HG03521 (cell line): ENCODE data around the gene CD8A.
A peak's percentile ranks its signal among the peaks of the same experiment; 100 is the strongest.

Experiments
- ATAC-seq: cut with Tn5 transposase; IDR thresholded peaks from one replicate; pipeline ENCODE4 v1.9.1; 2021; ENCODE audit warnings: mild to moderate bottlenecking, moderate library complexity; ENCODE audit not compliant: unreplicated experiment

The CD8A gene

DNA sequence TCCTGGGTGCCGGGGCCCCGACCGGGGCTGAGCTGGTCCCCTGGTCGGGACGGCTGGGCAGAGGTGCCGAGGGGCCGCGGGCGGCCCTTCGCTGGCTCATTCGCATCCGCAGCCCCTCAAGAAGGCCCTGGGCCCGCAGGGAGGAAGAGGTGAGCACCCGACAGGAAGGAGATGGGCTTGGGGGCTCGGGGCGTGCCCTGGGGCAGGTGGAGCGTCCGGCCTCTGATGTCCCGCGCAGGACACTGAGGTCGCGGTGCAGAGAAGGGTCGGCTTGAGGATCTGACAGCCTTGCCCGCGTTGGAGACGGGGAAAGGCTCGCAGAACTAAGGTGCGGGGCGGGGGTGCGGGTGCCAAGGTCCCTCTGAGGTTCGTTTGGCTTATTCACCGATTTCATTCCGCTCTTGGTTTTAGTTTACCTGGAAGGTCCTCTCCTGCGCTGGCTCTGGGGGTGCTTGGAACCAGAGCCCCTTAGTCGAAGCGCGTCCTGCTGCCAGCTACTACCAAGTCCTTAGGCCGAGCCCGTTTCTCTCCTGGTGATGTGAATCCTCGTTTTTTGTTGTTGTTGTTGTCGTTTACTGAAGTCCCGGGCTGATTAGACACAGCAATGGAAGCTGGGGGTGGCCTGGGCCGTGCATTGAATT lies 18.9 kb upstream of the CD8A start:
- ATAC-seq, result no peak

DNA sequence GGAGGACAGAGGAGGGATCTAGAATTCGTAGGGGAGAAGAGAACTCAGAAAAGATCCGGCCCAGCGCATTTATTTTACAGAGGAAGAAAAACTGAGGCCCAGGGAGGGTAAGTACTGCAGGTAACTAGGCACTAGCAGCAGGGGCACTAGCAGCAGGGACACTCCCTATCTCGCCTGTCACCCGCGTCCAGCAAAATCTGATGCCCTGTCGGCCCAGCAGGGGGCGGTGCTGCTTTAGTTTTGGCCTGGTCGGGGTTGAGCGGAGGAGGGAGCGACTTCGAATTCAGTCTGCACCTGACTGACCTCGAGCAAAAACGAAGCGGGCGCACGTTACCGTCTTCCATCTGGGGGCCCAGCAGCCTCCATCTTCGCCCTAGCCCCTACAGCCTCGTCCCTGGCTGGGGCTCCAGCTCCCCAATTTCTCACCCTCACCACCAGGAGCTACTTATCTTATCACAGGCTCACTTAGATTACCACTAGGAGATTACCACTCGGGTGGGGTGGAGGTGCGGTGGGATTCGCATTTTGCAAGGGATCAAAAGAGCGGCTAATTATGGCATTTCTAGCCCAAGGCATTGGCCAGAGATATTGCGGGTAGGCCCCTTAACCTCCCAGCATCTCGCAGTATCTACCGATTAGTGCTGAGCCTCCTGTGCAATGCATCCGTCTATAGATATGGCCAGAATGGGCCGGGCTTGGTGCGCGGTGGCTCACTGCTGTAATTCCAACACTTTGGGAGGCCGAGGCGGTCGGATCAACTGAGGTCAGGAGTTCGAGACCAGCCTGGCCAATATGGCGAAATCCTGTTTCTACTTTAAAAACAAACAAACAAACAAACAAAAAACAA lies 17.8 kb upstream of the CD8A start:
- peak; percentile 85 for ATAC-seq

DNA sequence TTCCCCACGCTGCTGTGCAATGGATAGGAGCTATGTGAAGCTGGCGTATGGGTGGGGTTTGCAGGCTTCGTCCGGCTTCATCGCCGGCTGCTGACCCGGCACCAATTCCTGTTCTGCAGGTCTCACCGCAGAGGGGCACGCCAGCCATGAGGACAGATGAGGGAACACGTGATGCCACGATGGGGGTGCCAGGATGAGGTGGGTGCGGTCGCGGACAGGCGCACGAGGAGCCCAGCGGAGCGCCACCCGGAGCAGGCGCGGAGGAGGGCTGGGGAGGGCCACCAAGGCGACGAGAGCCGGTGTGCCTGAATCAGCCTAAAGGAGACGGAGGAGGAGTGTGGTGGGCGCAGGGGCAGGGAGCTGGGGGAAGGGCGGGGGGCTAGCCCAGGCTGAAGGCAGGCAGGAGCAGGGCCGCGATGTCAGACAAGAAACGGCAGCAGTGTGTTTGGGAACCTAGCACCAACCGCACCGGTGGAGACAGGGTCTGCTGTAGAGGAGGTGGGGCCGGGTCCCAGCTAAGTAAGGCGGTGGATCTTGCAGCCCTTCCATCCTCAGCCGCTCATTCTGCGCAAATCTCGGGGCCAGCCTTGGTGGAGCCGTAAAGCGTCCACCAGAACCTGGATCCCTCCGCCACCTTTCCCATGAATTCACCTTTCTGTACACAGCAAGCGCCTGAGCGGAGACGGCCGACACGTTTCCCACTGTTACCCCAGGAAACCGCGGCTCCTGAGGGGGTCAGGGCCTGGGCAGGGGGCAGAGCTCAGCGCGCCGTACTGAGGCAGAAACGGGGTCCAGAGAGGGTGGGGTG lies 17.0 kb upstream of the CD8A start:
- ATAC-seq, result no peak

DNA sequence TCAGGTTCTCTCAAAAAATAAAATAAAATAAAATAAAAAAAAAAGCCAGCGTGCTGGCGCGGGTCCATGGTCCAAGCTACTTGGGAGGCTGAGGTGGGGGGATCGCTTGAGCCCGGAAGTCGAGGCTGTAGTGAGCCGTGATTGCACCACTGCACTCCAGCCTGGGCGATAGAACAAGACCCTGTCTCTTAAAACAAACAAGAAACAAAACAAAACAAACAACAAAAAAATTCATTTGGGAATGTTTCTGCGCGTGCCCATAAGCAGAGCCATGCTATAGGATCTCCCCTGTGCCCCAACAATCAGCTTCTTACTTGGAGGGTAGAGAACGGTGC lies 16.4 kb upstream of the CD8A start:
- ATAC-seq, result no peak

DNA sequence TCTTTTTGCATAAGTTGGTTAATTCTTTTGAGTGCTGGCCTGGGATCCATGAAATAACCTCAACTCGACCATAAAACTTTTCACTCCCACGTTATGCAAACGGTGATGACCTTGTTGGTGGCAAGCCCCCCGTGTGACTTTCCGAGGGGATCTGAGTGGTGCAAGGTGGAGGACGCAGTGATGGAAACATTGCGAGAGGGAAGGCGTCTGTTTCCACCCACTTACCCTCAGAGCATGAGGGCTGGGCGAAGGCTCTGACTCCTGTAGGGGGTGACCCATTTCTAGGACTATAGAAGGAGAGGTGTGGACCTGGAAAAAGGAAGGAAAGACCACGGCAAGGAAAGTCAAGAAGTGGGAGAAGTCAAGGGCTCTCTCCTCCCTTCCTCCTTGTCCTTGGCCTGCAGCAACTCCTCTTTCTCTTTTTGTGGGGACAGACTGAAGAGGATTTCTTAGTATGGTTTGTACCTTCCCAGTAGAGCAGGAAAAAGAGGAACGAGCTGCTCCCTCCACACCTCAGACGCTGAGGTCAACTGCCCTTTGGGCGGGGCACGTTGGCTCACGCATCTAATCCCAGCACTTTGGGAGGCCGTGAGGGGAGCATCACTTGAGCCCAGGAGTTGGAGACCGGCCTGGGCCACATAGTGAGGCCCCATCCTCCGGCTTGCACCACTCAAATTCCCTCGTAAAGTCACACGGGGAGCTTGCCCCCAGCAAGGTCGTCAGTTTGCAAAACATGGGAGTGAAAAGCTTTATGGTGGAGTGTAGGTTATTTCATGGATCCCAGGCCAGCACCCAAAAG lies 15.5 kb upstream of the CD8A start:
- ATAC-seq, result no peak

DNA sequence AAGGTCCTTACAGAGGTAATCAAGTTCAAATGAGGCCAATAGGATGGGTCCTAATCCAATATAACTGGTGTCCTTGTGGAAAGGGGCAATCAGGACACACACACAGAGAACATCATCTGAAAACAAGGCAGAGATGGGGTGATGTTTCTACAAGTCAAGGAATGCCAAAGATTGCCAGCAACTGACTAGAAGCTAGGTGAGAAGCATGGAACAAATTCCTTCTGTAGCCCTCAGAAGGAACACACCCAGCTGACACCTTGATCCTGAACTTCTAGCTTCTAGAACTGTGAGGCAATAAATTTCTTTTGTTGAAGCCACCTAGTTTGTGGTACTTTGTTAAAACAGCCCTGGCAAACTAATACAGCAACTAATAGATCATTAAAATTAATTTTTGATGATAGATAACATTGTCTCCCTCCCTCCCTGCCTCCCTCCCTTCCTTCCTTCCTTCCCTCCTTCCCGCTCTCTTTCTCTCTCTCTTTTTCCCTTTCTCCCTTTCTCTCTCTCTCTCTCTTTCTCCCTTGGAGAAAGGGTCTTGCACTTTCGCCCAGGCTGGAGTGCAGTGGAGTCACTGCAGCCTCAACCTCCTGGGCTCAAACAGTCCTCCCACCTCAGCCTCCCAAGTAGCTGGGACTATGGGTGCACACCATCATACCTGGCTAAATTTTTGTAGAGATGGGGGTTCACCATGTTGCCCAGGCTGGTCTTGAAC lies 10.3 kb upstream of the CD8A start:
- no peak for ATAC-seq

DNA sequence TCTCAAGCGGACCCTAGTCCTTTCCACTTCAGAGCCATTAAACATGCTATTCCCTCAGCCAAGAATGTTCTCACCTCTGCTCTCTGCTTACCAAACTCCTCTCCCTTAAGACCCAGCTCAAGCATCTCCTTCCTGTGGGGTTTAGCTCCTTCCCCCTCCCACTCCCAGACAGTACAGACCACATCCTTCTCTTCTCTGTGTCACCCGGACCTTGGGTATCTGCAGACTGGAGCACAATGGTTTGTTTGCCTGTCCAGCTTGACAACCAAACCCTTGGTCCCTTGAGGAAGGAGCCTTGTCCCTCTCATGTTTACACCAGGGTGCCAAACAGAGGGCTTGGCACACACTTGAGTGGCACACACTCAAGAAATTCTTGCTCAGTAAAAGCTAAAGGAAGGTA lies 4.1 kb upstream of the CD8A start:
- ATAC-seq, result no peak

DNA sequence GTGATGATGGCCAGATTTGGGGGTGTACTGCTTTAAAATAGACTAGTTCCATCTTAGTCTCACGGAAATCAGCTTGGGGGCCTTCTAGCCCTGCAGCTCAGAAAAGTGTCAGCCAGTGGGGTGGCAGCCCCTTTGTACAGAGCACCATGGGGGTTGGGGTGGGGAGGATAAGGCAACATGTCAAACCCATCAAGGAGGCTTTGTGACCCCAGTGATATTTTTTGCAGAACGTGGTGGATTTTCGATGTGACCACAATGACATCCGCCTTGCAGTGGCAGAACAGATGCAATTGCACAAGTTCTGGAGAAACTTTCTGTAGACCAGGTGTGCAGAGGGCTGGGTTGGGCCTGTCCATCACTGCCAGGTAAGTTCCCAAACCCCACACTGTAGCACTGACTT lies 3.0 kb upstream of the CD8A start:
- ATAC-seq, result no peak

DNA sequence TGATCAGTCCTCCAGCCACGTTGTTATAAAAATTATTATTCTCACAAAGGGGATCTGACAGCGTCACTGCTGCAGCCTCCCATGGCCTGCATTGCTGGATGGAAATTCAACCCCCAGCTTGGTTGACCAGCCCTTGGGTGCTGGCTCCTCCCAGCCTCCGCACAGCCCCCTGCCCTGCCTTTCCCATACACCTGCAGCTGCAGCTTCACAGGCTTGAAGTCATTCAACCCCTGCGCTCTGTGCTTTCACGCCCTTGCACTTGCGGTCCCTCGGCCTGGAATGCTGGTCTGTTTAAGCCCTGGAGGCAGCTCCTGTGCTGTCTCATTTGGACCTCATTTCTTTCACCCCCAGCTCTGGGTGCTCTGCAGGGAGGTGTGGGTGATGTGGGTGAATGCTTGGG lies 860 bp upstream of the CD8A start:
- ATAC-seq, result no peak

DNA sequence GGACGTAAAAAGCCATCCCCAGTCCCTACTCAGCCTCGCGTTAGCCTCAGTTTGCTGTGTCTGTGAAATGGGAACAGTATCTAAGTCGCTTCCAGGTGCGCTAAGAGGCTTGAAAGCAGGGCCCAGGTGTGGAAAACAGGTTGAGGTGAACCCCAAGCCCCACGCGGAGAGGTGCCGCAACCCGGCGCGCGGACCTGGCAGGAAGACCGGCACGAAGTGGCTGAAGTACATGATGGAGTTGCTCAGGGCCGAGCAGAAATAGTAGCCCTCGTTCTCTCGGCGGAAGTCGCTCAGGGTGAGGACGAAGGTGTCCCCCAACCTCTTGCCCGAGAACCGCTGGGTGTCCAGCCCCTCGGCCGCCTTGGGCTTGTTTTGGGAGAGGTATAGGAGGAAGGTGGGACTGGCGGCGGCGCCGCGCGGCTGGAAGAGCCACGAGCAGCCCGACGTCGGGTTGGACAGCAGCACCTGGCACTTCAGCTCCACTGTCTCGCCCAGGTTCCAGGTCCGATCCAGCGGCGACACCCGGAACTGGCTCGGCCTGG lies 508 bp downstream of the CD8A start:
- ATAC-seq, result no peak

DNA sequence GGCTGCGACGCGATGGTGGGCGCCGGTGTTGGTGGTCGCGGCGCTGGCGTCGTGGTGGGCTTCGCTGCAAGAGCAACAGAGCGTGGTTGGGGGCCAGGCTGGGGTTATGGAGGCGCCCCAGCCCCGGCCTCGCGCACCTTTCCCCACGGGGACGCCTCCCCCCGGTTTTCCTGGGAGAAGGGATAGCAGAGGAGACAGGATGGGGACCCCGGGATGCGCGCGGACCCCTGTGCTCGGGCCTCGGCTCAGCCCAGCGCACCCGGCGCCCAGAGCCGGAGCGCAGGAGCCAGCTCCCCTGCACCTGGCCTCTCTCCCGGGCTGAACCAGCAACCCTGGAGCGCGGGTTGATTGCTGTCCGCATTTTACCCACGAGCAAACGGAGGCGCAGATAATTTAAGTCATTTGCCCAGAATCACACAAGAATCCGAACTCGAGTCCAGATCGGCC lies 1.0 kb downstream of the CD8A start:
- ATAC-seq, result no peak

DNA sequence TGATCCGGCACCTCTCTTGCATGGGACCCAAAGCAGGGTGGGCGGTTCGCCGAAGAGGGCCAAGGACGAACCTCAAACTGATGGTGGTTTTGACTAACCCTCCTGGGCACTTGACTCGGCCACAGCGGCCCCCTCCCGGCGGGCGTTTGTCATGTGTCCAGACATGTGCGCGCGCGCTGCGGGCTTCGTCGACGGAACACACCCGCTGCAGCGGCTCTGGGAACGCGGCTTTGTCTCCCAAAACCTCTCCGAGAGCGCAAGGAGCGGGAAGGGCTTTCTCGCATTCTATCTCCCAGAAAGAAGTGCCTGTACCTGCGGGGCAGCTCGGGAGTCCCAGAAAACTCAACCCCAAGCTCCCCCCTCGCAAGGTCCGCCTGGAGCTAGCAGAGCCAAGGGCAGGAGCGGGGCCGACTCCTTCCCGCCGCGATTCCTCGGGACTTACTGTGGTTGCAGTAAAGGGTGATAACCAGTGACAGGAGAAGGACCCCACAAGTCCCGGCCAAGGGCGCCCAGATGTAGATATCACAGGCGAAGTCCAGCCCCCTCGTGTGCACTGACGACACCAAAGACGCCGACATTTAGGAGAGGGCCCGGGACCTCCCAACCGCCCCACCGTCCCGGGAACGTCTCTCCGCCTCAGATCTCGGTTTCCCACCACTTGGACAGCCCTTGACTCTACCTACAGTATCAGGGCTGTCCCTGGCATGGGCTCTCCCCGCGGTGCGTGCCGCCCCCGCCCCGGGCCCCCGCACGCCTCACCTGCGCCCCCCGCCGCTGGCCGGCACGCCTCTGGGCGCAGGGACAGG lies 1.6 kb downstream of the CD8A start:
- no peak for ATAC-seq

DNA sequence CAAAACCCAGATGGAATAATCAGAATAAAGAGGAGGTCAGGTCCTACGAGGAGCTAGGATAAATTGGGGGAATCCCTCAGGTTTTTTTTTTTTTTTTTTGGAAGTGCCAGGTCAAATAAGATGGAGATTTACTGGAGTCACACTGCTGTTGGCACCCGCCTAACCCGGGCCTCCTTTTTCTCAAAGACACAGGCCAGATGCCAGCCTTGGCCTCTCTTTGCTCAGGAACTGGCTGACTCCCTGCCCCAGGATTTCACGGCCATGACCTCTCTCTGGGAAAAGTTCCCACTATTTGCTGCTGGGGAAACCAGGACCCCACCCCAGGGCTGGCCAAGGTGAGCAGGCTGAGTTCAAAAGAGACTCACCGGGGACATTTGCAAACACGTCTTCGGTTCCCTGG lies 2.5 kb downstream of the CD8A start:
- no peak for ATAC-seq

DNA sequence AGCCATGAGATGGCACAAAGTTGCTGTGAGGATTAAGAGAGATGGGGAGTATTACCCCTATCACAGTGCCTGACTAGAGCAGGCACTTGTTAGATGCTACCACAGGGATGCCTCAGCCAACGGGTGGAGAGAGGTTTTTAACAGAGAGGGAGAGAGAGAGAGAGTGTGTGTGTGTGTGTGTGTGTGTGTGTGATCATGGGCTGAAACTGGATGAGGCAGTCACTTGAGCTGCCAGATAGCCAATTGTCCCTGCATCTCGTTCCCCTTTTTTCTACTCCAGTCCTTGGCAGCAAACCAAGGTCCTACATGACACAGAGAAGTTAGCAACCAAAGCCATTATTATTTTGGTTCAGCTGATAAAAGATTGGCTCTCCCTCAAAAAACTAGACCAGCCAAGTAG lies 3.0 kb downstream of the CD8A start:
- ATAC-seq, result no peak

DNA sequence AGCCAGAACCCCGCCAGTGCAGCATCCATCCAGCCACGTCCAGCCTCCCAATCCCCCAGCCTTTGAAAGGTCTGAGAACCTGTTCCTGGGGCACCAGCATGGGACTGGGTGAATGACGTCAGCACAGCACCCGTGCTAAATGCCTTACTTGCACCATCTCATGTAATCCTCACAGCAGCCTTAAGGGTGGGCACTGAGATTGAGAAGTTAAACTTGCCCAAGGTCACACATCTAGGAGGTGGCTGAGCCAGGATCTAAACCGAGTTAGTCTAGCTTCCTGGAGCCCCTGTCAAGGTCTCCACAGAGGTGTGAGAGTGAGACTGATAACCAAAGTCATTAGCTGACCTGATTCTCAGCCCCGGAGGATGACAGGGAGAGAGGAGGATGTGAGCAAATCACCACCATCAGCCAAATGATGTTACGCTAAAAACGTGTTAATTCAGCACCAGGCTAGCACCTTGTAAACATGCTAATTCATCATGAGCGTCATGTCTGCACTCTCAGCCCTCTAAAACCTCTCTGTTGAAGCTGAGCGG lies 4.6 kb downstream of the CD8A start:
- no peak for ATAC-seq

DNA sequence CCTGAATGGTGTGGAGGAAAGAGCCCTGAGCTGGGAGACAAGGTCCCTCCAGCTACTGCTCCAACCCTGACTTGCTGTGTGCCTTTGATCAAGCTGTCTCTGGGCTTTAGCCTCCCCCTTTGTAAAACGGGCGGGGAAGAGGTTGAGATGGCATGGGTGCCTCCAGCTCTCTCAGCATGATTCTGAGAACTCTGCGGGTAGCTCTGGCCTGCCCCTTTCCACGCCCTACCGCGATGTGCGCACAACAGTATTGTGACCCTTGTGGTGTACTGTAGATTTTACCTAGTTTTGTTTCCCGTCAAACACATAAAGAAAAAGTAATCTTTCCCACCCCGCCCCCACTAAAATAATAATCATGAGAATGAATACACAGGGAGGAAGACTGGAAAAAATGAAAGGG lies 5.3 kb downstream of the CD8A start:
- ATAC-seq, result no peak

DNA sequence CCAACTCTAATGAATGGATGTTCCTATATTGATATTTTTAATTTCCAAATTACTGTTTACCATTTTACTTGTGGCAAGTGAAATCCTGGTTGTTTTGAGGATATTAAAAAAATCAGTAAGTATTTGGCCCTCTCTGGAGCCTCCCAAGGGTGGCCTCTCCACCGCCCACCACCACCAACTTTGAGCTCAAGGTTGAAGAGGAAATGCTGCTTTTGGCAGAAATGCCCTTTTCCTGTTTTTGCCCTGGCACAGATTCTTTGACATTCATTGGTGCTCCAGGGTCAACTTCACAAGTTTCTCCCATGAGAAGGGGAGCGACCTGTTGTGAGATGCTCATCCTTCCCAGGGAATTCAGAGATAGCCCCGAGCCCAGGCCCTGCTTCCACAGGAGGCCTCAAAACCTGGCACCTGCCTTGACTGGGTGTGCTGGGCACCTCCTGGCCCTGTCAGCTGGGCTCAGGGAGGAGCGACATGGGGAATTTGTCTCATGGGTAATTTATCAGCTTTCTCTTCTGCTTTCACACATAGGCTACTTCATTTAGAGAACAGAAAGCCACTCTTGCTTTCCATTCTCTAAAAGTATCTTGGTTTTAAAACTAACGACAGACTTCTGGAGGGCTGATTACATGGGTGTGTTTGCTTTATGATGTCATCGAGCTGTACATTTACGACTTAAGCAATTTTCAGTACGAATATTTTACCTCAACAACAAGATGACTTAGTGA lies 6.9 kb downstream of the CD8A start:
- ATAC-seq, result peak; percentile 94

DNA sequence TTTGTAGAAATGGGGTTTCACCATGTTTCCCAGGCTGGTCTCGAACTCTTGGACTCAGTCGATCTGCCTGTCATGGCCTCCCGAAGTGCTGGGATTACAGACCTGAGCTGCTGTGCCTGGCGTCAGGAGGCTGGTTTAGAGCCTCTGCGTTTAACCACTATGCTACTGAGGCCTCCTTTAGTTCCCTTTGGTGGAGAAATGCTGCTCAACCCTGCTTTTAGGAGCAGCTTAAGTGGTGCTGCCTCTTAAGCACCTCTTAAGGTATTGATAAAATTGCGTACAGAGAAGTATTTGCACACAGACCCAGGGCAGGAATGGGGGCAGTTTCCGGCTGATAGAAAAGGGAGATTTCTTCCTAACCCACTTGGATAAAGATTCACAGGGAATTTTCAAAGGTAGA lies 8.0 kb downstream of the CD8A start:
- ATAC-seq, result no peak
